Measurements from ENCODE around the gene NOP53.

GRCh38 chr19:47754206-47755064 lies 9.1 kb downstream of the NOP53 start:
- TF ChIP-seq CTCF (conservative IDR thresholded peaks at IDR 0.05 in 1 of 2, IDR thresholded peaks at IDR 0.05 in 1 of 2; ENCODE audit: low read depth in 1 of 2, low read length in 2 of 2), result no peak
- TF ChIP-seq EZH2 (IDR thresholded peaks at IDR 0.05; ENCODE audit: low read length, missing control alignments), result no peak

Data from fibroblast of lung (primary cell).